Endothelial cell of umbilical vein (primary cell): ENCODE results near the gene MLIP. TPM values are rescaled to one million over a fixed set of nuclear protein-coding genes. Genes with fewer than 3 reads are reported as not detected.

Experiments
- BruUV-seq: library from RNA; stranded (reverse); fragments of 400-500 nt; replicated peaks from 2 replicates; lab custom pipeline; 2021; lab: Mats Ljungman, UMichigan
- CTCF ChIA-PET: fragments of 300-600, 350-600 bp; sonication (Branson Sonifier 250); formaldehyde crosslinking; loops from one replicate; lab custom pipeline; 2021; ENCODE audit warnings: antibody characterized with exemption, inconsistent platforms; lab: Charles Lee
- POLR2A ChIA-PET: fragments of 300-600, 350-600 bp; sonication (Branson Sonifier 250); formaldehyde crosslinking; loops from one replicate; lab custom pipeline; 2021; ENCODE audit warnings: antibody characterized with exemption, inconsistent platforms; lab: Charles Lee
- DNase-seq: peaks from one replicate; pipeline ENCODE4 v3.0.0-alpha.2; 2011; ENCODE audit warnings: low read depth, low spot score
- FAIRE-seq: peaks from 2 replicates; lab custom pipeline; 2011; peaks lifted over from hg19 to GRCh38; lab: Jason Lieb, UNC
- H2AFZ ChIP-seq: 2 replicates; pipeline ENCODE4 v1.6.0; 2012; ENCODE audit warnings: low read depth, low read length, control low read depth, inconsistent platforms
- H3K27ac ChIP-seq: 2 replicates; pipeline ENCODE4 v1.5.1; 2011; ENCODE audit warnings: low read depth, mild to moderate bottlenecking, control low read depth, low read length, moderate library complexity; ENCODE audit not compliant: insufficient read depth
- H3K27me3 ChIP-seq, 2 experiments: 2 replicates each; pipeline versions ENCODE4 v1.6.0 to v1.6.1; 2011; ENCODE audit warnings: low read length in 2 of 2, mixed read lengths in 1 of 2; ENCODE audit not compliant: control insufficient read depth in 2 of 2, insufficient read depth in 2 of 2
- H3K36me3 ChIP-seq, 2 experiments: 2 replicates in 1 of 2; 3 replicates in 1 of 2; pipeline ENCODE4 v1.5.1; 2011; ENCODE audit warnings: low read length in 2 of 2, mild to moderate bottlenecking in 1 of 2, moderate library complexity in 1 of 2; ENCODE audit not compliant: control insufficient read depth in 2 of 2, insufficient read depth in 2 of 2; ENCODE audit errors: extremely low read depth in 1 of 2
- H3K4me1 ChIP-seq: 3 replicates; pipeline ENCODE4 v1.5.1; 2011; ENCODE audit warnings: mild to moderate bottlenecking, low read length; ENCODE audit not compliant: control insufficient read depth, insufficient read depth; ENCODE audit errors: extremely low read depth
- H3K4me2 ChIP-seq: 2 replicates; pipeline ENCODE4 v1.6.1; 2011; ENCODE audit warnings: low read length, control low read depth, mixed read lengths; ENCODE audit not compliant: insufficient read depth
- H3K4me3 ChIP-seq, 3 experiments: fragments of 200-600 bp in 1 of 3; sonication (generic), shearing (Covaris generic) in 1 of 3; replicated peaks in 1 of 3; 2 replicates each; pipeline ENCODE4 v1.5.1; 2011 to 2016; ENCODE audit warnings: control low read depth in 3 of 3, low read length in 3 of 3, mild to moderate bottlenecking in 2 of 3, inconsistent platforms in 1 of 3, low read depth in 1 of 3, moderate library complexity in 1 of 3; ENCODE audit not compliant: insufficient read depth in 1 of 3
- H3K79me2 ChIP-seq: 2 replicates; pipeline ENCODE4 v1.6.0; 2012; ENCODE audit warnings: low read length, inconsistent platforms; ENCODE audit not compliant: control insufficient read depth, insufficient read depth
- H3K9ac ChIP-seq: replicated peaks from 2 replicates; pipeline ENCODE3; 2011; ENCODE audit warnings: low read length, control low read depth; ENCODE audit not compliant: insufficient read depth; ENCODE audit errors: extremely low read depth
- H3K9me1 ChIP-seq: replicated peaks from 3 replicates; pipeline ENCODE4 v1.6.0; 2011; ENCODE audit warnings: mild to moderate bottlenecking, low read length; ENCODE audit not compliant: control insufficient read depth, insufficient read depth; ENCODE audit errors: extremely low read depth
- H3K9me3 ChIP-seq: replicated peaks from 2 replicates; pipeline ENCODE4 v1.5.1; 2012; ENCODE audit warnings: low read length, inconsistent platforms; ENCODE audit not compliant: control insufficient read depth, insufficient read depth
- H4K20me1 ChIP-seq: replicated peaks from 2 replicates; pipeline ENCODE3; 2011; ENCODE audit warnings: mild to moderate bottlenecking, low read length; ENCODE audit not compliant: control insufficient read depth, insufficient read depth; ENCODE audit errors: extremely low read depth
- EZH2 ChIP-seq: IDR thresholded peaks from 2 replicates; pipeline ENCODE4 v1.6.1; 2012; ENCODE audit warnings: borderline replicate concordance, low read depth, mild to moderate bottlenecking, moderate library complexity, low read length, inconsistent platforms; ENCODE audit not compliant: severe bottlenecking
- JUN ChIP-seq: IDR thresholded peaks from 2 replicates; pipeline ENCODE4 v1.6.1; 2011; ENCODE audit warnings: borderline replicate concordance, low read depth; ENCODE audit not compliant: insufficient read length, insufficient read depth
- dilution Hi-C: fragments of 300-500 bp; cut with MboI; formaldehyde crosslinking; loops from one replicate; pipeline ENCODE4 v1.15.0; 2019; ENCODE audit warnings: low sequenced_read_pairs; ENCODE audit not compliant: extremely low pct_ligation_motif_present
- intact Hi-C: fragments of 100-400 bp; cut with micrococcal nuclease; formaldehyde crosslinking; loops from one replicate; pipeline ENCODE4 v1.10.0; 2022
- polyA plus RNA-seq, 4 experiments: library from polyadenylated mRNA; depleted of rRNA in 3 of 4; stranded (reverse) in 3 of 4; unstranded in 1 of 4; fragments of >200 nt; gene quantifications; 2 replicates each; pipeline versions ENCODE4 v1.2.1 to v1.2.3, GENCODE V29; 2011 to 2012; ENCODE audit warnings: missing spikeins in 1 of 4
- total RNA-seq: library from RNA; stranded (reverse); gene quantifications from 2 replicates; pipeline ENCODE4 v1.2.3, GENCODE V29; 2021

Gene MLIP
- total and polyA plus RNA-seq, 2 donors (not counting 3 experiments of a cell fraction or from before 2014, with no cell fraction given) = 4.1 to 11.6 TPM

DNA sequence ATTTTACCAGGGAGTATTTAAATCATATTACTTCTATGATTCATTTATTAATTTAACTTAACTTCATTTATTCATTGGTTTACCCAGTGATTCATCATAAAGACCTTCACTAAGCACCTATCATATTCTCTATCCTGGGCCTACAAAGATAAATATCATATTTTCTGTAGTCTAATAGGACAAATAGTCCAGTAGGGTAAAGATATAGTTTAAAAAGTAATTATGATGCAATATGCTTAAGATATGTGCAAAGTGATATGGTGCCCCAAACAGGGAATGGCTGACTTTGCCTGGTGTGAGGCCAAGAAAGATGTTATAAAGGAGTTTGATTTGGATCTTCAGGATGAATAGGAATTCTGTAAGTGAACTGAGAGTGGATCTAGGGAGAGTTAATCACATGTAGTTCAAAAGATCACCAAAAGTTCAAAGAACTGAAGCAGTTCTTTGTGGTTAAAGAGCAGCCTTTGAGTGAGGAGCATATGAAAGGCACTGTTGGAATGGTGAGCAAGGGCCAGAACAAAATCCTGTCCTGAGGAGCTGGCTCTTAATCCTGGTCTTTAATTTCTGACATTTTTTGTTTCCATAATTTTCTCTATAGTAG, 45.5 kb downstream of the MLIP start:
- no peak overlapping the region for H3K4me3 ChIP-seq
- H4K20me1 ChIP-seq = no peaks in the 10 kb centered on the region
- intact Hi-C loops = no loop called here
- no TSS peak for BruUV-seq
- H3K4me2 ChIP-seq = no peak overlapping the region
- dilution Hi-C loops = no loop called here
- H3K79me2 ChIP-seq = no peaks in the 10 kb centered on the region
- H2AFZ ChIP-seq = no peak overlapping the region
- DNase-seq (no peak), FAIRE-seq (no peak)
- CTCF ChIA-PET = no interaction called here
- no peak overlapping the region for H3K27ac ChIP-seq
- POLR2A ChIA-PET = no interaction called here
- no peaks in the 10 kb centered on the region for H3K4me1 ChIP-seq
- no peaks in the 10 kb centered on the region for H3K9me3 ChIP-seq
- H3K9me1 ChIP-seq = no peaks in the 10 kb centered on the region
- H3K9ac ChIP-seq = no peak overlapping the region
- TF ChIP-seq JUN = no peak
- no peaks in the 10 kb centered on the region for H3K36me3 ChIP-seq
- no peaks in the 10 kb centered on the region for H3K27me3 ChIP-seq

DNA sequence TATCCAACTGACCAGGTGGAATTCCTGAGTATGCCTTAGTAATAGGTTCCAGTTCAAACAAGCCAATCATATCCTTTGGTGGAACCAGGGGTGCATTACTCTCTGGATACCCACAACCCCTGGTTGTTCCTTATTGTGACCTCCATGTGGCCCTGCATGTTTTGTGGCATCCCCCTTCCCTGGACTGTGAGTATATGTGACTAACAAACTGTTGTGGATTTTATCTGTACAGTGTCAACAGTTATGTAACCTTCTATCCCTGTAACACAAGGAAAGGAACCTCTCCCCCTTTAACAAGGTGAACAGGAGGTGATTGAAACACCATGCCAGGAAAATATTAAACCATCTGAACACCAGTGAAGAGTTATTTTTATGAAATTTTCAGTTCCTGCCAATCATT, 46.2 kb downstream of the MLIP start:
- intact Hi-C loops (no loop called here), dilution Hi-C loops (no loop called here)
- Histone ChIP-seq H3K4me3 (no peak overlapping the region), H3K27me3 (no peaks in the 10 kb centered on the region), H3K79me2 (no peaks in the 10 kb centered on the region), H3K27ac (no peak overlapping the region), H3K36me3 (no peaks in the 10 kb centered on the region), H3K9me3 (no peaks in the 10 kb centered on the region), H3K4me1 (no peaks in the 10 kb centered on the region), H3K4me2 (no peak overlapping the region), H2AFZ (no peak overlapping the region), H3K9ac (no peak overlapping the region), H4K20me1 (no peaks in the 10 kb centered on the region), H3K9me1 (no peaks in the 10 kb centered on the region)
- TF ChIP-seq JUN (no peak), EZH2 (no peak)
- no peak for DNase-seq
- POLR2A ChIA-PET = no interaction called here
- FAIRE-seq = no peak
- CTCF ChIA-PET = no interaction called here
- BruUV-seq = no TSS peak
